H9 (cell line): ENCODE data around the gene ZNF700. TPM values are rescaled to one million over a fixed set of nuclear protein-coding genes. Genes with fewer than 3 reads are reported as not detected.

Experiments
- DNase-seq: peaks from one replicate; pipeline ENCODE4 v3.0.0-alpha.2; 2017
- H2AFZ ChIP-seq: one replicate; pipeline ENCODE4 v1.6.1; 2013; ENCODE audit warnings: mild to moderate bottlenecking, low read length, control low read depth, moderate library complexity
- H2AK5ac ChIP-seq: 2 replicates; pipeline ENCODE4 v1.6.1; 2013; ENCODE audit warnings: low read length, control low read depth, mixed read lengths; ENCODE audit not compliant: insufficient read length
- H2BK120ac ChIP-seq: one replicate; pipeline ENCODE4 v1.6.1; 2013; ENCODE audit warnings: low read depth, mild to moderate bottlenecking, low read length, control low read depth, inconsistent platforms; ENCODE audit not compliant: poor library complexity, severe bottlenecking
- H2BK12ac ChIP-seq: 2 replicates; pipeline ENCODE4 v1.6.1; 2013; ENCODE audit warnings: low read length, control low read depth, mixed read lengths, low read depth; ENCODE audit not compliant: insufficient read length
- H2BK15ac ChIP-seq: 2 replicates; pipeline ENCODE4 v1.6.1; 2013; ENCODE audit warnings: low read depth, low read length, control low read depth
- H2BK20ac ChIP-seq: one replicate; pipeline ENCODE4 v1.6.1; 2013; ENCODE audit warnings: low read depth, mild to moderate bottlenecking, low read length, control low read depth, inconsistent platforms; ENCODE audit not compliant: poor library complexity, severe bottlenecking
- H2BK5ac ChIP-seq: 2 replicates; pipeline ENCODE4 v1.6.1; 2013; ENCODE audit warnings: low read length, control low read depth, mixed read lengths; ENCODE audit not compliant: insufficient read length
- H3K14ac ChIP-seq: 2 replicates; pipeline ENCODE4 v1.6.1; 2013; ENCODE audit warnings: low read length, control low read depth; ENCODE audit not compliant: insufficient read depth
- H3K18ac ChIP-seq: 2 replicates; pipeline ENCODE4 v1.6.1; 2013; ENCODE audit warnings: low read depth, mild to moderate bottlenecking, mixed read lengths, low read length, control low read depth; ENCODE audit not compliant: insufficient read length
- H3K23ac ChIP-seq: 2 replicates; pipeline ENCODE4 v1.6.1; 2013; ENCODE audit warnings: low read length, control low read depth, mixed read lengths, low read depth; ENCODE audit not compliant: insufficient read length
- H3K23me2 ChIP-seq: 2 replicates; pipeline ENCODE4 v1.6.1; 2013; ENCODE audit warnings: low read depth, mild to moderate bottlenecking, mixed read lengths, low read length, control low read depth; ENCODE audit not compliant: insufficient read length, poor library complexity, severe bottlenecking
- H3K27ac ChIP-seq: 2 replicates; pipeline ENCODE4 v1.5.1; 2013; ENCODE audit warnings: low read length, control low read depth, mixed read lengths, low read depth; ENCODE audit not compliant: insufficient read length
- H3K27me3 ChIP-seq: 2 replicates; pipeline ENCODE4 v1.6.1; 2013; ENCODE audit warnings: low read length, control low read depth, inconsistent platforms; ENCODE audit not compliant: insufficient read depth
- H3K4ac ChIP-seq: 2 replicates; pipeline ENCODE4 v1.6.1; 2013; ENCODE audit warnings: low read depth, mild to moderate bottlenecking, control low read depth, inconsistent platforms, low read length, moderate library complexity
- H3K4me1 ChIP-seq: 2 replicates; pipeline ENCODE4 v1.6.1; 2013; ENCODE audit warnings: low read length, control low read depth, inconsistent platforms; ENCODE audit not compliant: insufficient read depth
- H3K4me2 ChIP-seq: 2 replicates; pipeline ENCODE4 v1.6.1; 2013; ENCODE audit warnings: low read length, control low read depth, mixed read lengths; ENCODE audit not compliant: insufficient read length, insufficient read depth
- H3K56ac ChIP-seq: 2 replicates; pipeline ENCODE4 v1.6.1; 2013; ENCODE audit warnings: low read depth, mild to moderate bottlenecking, mixed read lengths, low read length, control low read depth; ENCODE audit not compliant: insufficient read length
- H3K79me1 ChIP-seq: 2 replicates; pipeline ENCODE4 v1.6.1; 2013; ENCODE audit warnings: low read depth, mild to moderate bottlenecking, moderate library complexity, low read length, control low read depth, inconsistent platforms; ENCODE audit not compliant: insufficient read depth, poor library complexity, severe bottlenecking
- H3K79me2 ChIP-seq: 2 replicates; pipeline ENCODE4 v1.6.1; 2013; ENCODE audit warnings: low read length, control low read depth, inconsistent platforms; ENCODE audit not compliant: insufficient read depth
- H3K9ac ChIP-seq: 2 replicates; pipeline ENCODE4 v1.6.1; 2013; ENCODE audit warnings: low read length, control low read depth, mixed read lengths; ENCODE audit not compliant: insufficient read length; ENCODE audit errors: extremely low read depth
- H3K9me3 ChIP-seq: one replicate; pipeline ENCODE4 v1.6.1; 2013; ENCODE audit warnings: low read depth, low read length, inconsistent platforms; ENCODE audit not compliant: control insufficient read depth
- H3T11ph ChIP-seq: one replicate; pipeline ENCODE4 v1.6.1; 2013; ENCODE audit warnings: mild to moderate bottlenecking, low read length, control low read depth, inconsistent platforms
- H4K20me1 ChIP-seq: one replicate; pipeline ENCODE4 v1.6.1; 2013; ENCODE audit not compliant: control insufficient read depth, insufficient read length, insufficient read depth
- H4K5ac ChIP-seq: 2 replicates; pipeline ENCODE4 v1.6.1; 2013; ENCODE audit warnings: low read depth, mild to moderate bottlenecking, mixed read lengths, low read length, control low read depth; ENCODE audit not compliant: insufficient read length
- H4K8ac ChIP-seq: replicated peaks from 2 replicates; pipeline ENCODE4 v1.6.1; 2013; ENCODE audit warnings: low read length, control low read depth, mixed read lengths, low read depth; ENCODE audit not compliant: insufficient read length
- H4K91ac ChIP-seq: 2 replicates; pipeline ENCODE4 v1.6.1; 2013; ENCODE audit warnings: low read depth, mild to moderate bottlenecking, moderate library complexity, mixed read lengths, low read length, control low read depth; ENCODE audit not compliant: insufficient read length
- H3K27ac Mint-ChIP-seq, 3 experiments: 2 replicates in 2 of 3; 3 replicates in 1 of 3; pipeline ENCODE4 v1.8.0; 2020 to 2021; ENCODE audit warnings: mixed read lengths in 3 of 3, mild to moderate bottlenecking in 1 of 3, moderate library complexity in 1 of 3
- H3K27me3 Mint-ChIP-seq: 2 replicates; pipeline ENCODE4 v1.8.0; 2021; ENCODE audit warnings: low read depth, mild to moderate bottlenecking, moderate library complexity, mixed read lengths
- H3K36me3 Mint-ChIP-seq, 3 experiments: 2 replicates in 2 of 3; 3 replicates in 1 of 3; pipeline ENCODE4 v1.8.0; 2020 to 2021; ENCODE audit warnings: low read depth in 3 of 3, mixed read lengths in 3 of 3; ENCODE audit not compliant: insufficient read depth in 1 of 3
- H3K4me1 Mint-ChIP-seq, 2 experiments: 2 replicates each; pipeline ENCODE4 v1.8.0; 2020; ENCODE audit warnings: mixed read lengths in 2 of 2
- H3K4me3 Mint-ChIP-seq, 2 experiments: 2 replicates in 1 of 2; 3 replicates in 1 of 2; pipeline ENCODE4 v1.8.0; 2020 to 2021; ENCODE audit warnings: mild to moderate bottlenecking in 2 of 2, mixed read lengths in 2 of 2, moderate library complexity in 1 of 2
- H3K9me3 Mint-ChIP-seq, 2 experiments: 2 replicates in 1 of 2; 3 replicates in 1 of 2; pipeline ENCODE4 v1.8.0; 2020; ENCODE audit warnings: mild to moderate bottlenecking in 2 of 2, mixed read lengths in 2 of 2, moderate library complexity in 1 of 2
- WGBS: extraction: QIAGEN DNeasy Blood & Tissue Kit; methylation state at CpG from one replicate; pipeline ENCODE4 v1.1.7; 2013; ENCODE audit warnings: missing lambda C conversion rate, low lambda C conversion rate, mixed read lengths; ENCODE audit not compliant: insufficient read length; ENCODE audit errors: extremely low coverage; 5-methylcytosine and 5-hydroxymethylcytosine counted together
- total RNA-seq: library from RNA; stranded (reverse); gene quantifications from 2 replicates; pipeline ENCODE4 v1.2.1, GENCODE V29; 2021
- TF ChIP-seq, protein P1 (sequence below): fragments of 200-600 bp; sonication (generic); conservative IDR thresholded peaks from 3 replicates; pipeline ENCODE4 v1.8.0; 2021; ENCODE audit warnings: antibody characterized with exemption, mild to moderate bottlenecking

ZNF700 gene
- total RNA-seq, 1 experiment from 2014 or later: 9.9 TPM

DNA sequence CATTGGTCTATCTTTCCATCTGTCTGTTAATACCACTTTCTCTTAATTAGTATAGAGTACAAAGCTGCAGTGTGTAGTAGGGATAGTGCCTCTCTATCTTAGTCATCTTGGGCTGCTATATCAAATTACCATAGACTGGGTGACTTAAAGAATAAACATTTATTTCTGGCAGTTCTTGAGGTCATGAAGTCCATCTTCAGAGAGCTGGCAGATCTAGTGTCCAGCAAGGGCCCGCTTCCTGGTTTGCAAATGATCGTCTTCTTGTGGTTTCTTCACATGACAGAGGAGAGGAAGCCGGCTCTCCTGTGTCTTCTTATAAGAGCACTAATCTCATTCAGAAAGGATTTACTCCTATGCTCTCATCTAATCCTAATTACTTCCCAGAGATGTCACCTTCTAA, 6.1 kb downstream of the ZNF700 start:
- Histone ChIP-seq H2BK120ac (no peak overlapping the region), H4K5ac (no peak overlapping the region), H3K4me1 (no peaks in the 10 kb centered on the region; the same call in 1 of the 2 replicates), H4K20me1 (no peaks in the 10 kb centered on the region), H3K27ac (no peak overlapping the region), H3K14ac (no peak overlapping the region), H2BK20ac (no peak overlapping the region), H3K9ac (no peak overlapping the region), H2AK5ac (no peak overlapping the region), H3K18ac (no peak overlapping the region), H3K23ac (no peak overlapping the region), H3K23me2 (peaks cover under 1% of the 10 kb centered on the region), H3K9me3 (no peaks in the 10 kb centered on the region), H3K56ac (no peak overlapping the region), H3K4ac (no peak overlapping the region), H2BK5ac (no peak overlapping the region), H3T11ph (no peak overlapping the region), H4K8ac (no peak overlapping the region), H3K79me2 (peaks cover 2% of the 10 kb centered on the region; the same call in 1 of the 2 replicates), H2BK15ac (no peak overlapping the region), H3K27me3 (no peaks in the 10 kb centered on the region), H2AFZ (no peak overlapping the region), H4K91ac (no peak overlapping the region), H3K4me2 (no peak overlapping the region), H3K79me1 (peaks cover 8% of the 10 kb centered on the region), H2BK12ac (no peak overlapping the region)
- peaks cover 1% of the 10 kb centered on the region in 2 experiments for H3K4me1 Mint-ChIP-seq
- no peaks in the 10 kb centered on the region for H3K27me3 Mint-ChIP-seq
- peaks cover 25 to 75% (median 70%) of the 10 kb centered on the region in 3 experiments for H3K36me3 Mint-ChIP-seq
- H3K4me3 Mint-ChIP-seq: no peak overlapping the region
- no CpG with 5 or more reads among the region's 3 CpGs for WGBS
- no peak for DNase-seq
- TF ChIP-seq, protein P1, sequence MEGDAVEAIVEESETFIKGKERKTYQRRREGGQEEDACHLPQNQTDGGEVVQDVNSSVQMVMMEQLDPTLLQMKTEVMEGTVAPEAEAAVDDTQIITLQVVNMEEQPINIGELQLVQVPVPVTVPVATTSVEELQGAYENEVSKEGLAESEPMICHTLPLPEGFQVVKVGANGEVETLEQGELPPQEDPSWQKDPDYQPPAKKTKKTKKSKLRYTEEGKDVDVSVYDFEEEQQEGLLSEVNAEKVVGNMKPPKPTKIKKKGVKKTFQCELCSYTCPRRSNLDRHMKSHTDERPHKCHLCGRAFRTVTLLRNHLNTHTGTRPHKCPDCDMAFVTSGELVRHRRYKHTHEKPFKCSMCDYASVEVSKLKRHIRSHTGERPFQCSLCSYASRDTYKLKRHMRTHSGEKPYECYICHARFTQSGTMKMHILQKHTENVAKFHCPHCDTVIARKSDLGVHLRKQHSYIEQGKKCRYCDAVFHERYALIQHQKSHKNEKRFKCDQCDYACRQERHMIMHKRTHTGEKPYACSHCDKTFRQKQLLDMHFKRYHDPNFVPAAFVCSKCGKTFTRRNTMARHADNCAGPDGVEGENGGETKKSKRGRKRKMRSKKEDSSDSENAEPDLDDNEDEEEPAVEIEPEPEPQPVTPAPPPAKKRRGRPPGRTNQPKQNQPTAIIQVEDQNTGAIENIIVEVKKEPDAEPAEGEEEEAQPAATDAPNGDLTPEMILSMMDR: no peak
- H3K27ac Mint-ChIP-seq: no peak overlapping the region
- peaks cover 22 to 73% of the 10 kb centered on the region in 2 experiments for H3K9me3 Mint-ChIP-seq
